ENCODE results near the gene COL26A1.
"Not testable (repeated sequence)": the region's sequence is repeated elsewhere in the genome, so short reads cannot be mapped to it uniquely, and the experiment has no call there.

COL26A1 gene

GRCh38 chr7:101362334-101363195 lies at the start of gene COL26A1:
Gene COL26A1, plus strand, starts transcription at chr7:101362875. Its CDS starts 158 bp downstream, at chr7:101363033.
- no peak for DNase-seq (ENCODE audit: low read depth in 2 of 3, low spot score in 1 of 3)

GRCh38 chr7:101315336-101315735 lies 47.3 kb upstream of the COL26A1 start:
- peak; percentile 25 to 55 (median 36) for DNase-seq (ENCODE audit: low read depth in 2 of 3, low spot score in 1 of 3)

GRCh38 chr7:101319401-101319800 lies 43.3 kb upstream of the COL26A1 start:
- DNase-seq (ENCODE audit: low read depth in 2 of 3, low spot score in 1 of 3) = no peak

GRCh38 chr7:101321491-101322401 lies 40.9 kb upstream of the COL26A1 start, which contains the start of gene IFT22:
Gene IFT22, minus strand, starts transcription at chr7:101321812. Its CDS starts 103 bp downstream, at chr7:101321709.
- DNase-seq (ENCODE audit: low read depth in 2 of 3, low spot score in 1 of 3) = peak; percentile 72 to 82 (median 79)

GRCh38 chr7:101328159-101328558 lies 34.5 kb upstream of the COL26A1 start:
- DNase-seq (ENCODE audit: low read depth in 2 of 3, low spot score in 1 of 3) = no peak

GRCh38 chr7:101330011-101330484 lies 32.6 kb upstream of the COL26A1 start:
- no peak for DNase-seq (ENCODE audit: low read depth in 2 of 3, low spot score in 1 of 3)

- no peak for DNase-seq (ENCODE audit: low read depth in 2 of 3, low spot score in 1 of 3)
Observed at GRCh38 chr7:101332026-101332425, 30.6 kb upstream of the COL26A1 start.

- no peak for DNase-seq (ENCODE audit: low read depth in 2 of 3, low spot score in 1 of 3)
Observed at GRCh38 chr7:101333912-101334311, 28.8 kb upstream of the COL26A1 start.

- no peak for DNase-seq (ENCODE audit: low read depth in 2 of 3, low spot score in 1 of 3)
Observed at GRCh38 chr7:101340379-101340778, 22.3 kb upstream of the COL26A1 start.

- no peak for DNase-seq (ENCODE audit: low read depth in 2 of 3, low spot score in 1 of 3)
Observed at GRCh38 chr7:101342892-101343291, 19.8 kb upstream of the COL26A1 start.

- no peak for DNase-seq (ENCODE audit: low read depth in 2 of 3, low spot score in 1 of 3)
Observed at GRCh38 chr7:101347477-101347876, 15.2 kb upstream of the COL26A1 start.

- DNase-seq (ENCODE audit: low read depth in 2 of 3, low spot score in 1 of 3) = not testable (repeated sequence)
Observed at GRCh38 chr7:101348456-101349067, 14.1 kb upstream of the COL26A1 start.

GRCh38 chr7:101349300-101349699 lies 13.4 kb upstream of the COL26A1 start:
- DNase-seq (ENCODE audit: low read depth in 2 of 3, low spot score in 1 of 3) = not testable (repeated sequence)

- DNase-seq (ENCODE audit: low read depth in 2 of 3, low spot score in 1 of 3) = no peak
Observed at GRCh38 chr7:101352920-101353308, 9.8 kb upstream of the COL26A1 start.

GRCh38 chr7:101357433-101357832 lies 5.2 kb upstream of the COL26A1 start:
- DNase-seq (ENCODE audit: low read depth in 2 of 3, low spot score in 1 of 3) = no peak

GRCh38 chr7:101363196-101363733 lies 590 bp downstream of the COL26A1 start:
- no peak for DNase-seq (ENCODE audit: low read depth in 2 of 3, low spot score in 1 of 3)

- DNase-seq (ENCODE audit: low read depth in 2 of 3, low spot score in 1 of 3) = peak; percentile 32 to 61 (median 45)
Observed at GRCh38 chr7:101363734-101364374, 1.2 kb downstream of the COL26A1 start.

GRCh38 chr7:101365956-101366355 lies 3.3 kb downstream of the COL26A1 start:
- DNase-seq (ENCODE audit: low read depth in 2 of 3, low spot score in 1 of 3) = no peak

GRCh38 chr7:101367676-101368075 lies 5.0 kb downstream of the COL26A1 start:
- DNase-seq (ENCODE audit: low read depth in 2 of 3, low spot score in 1 of 3) = no peak

GRCh38 chr7:101368422-101369165 lies 5.9 kb downstream of the COL26A1 start:
- no peak for DNase-seq (ENCODE audit: low read depth in 2 of 3, low spot score in 1 of 3)
